Activated CD4-positive, CD25-positive, alpha-beta regulatory T cell treated with anti-CD3 and anti-CD28 coated beads, Interleukin-2, amount 50 U/mL, for 24 hours (primary cell): Measurements from ENCODE around the gene CUL4A.
A peak's percentile ranks its signal among the peaks of the same experiment; 100 is the strongest.
"Not testable (repeated sequence)": the region's sequence is repeated elsewhere in the genome, so short reads cannot be mapped to it uniquely, and the experiment has no call there.

Source experiments
- ATAC-seq, 2 donors: fragments of 150-1000 bp; cut with Tn5 transposase; one replicate each; pipeline ENCODE4 v1.10.0; 2021; ENCODE audit warnings: mild to moderate bottlenecking in 1 of 2, moderate library complexity in 1 of 2

The CUL4A gene

GRCh38 chr13:113209336-113209758 is at the start of gene CUL4A:
CUL4A (plus strand) TSS chr13:113209613; CDS start chr13:113209628, 15 bp downstream.
- peak; percentile 57 to 60 for ATAC-seq

GRCh38 chr13:113159701-113160100 is 49.7 kb upstream of the CUL4A start:
- ATAC-seq, result no peak

- ATAC-seq, result peak in 1 of 2 donors; percentile 4
Observed at GRCh38 chr13:113160983-113161382, 48.4 kb upstream of the CUL4A start.

- ATAC-seq, result peak in 1 of 2 donors; percentile 34
Observed at GRCh38 chr13:113161433-113161832, 48.0 kb upstream of the CUL4A start.

GRCh38 chr13:113161975-113162374 is 47.4 kb upstream of the CUL4A start:
- not testable (repeated sequence) for ATAC-seq

- ATAC-seq, result peak in 1 of 2 donors; percentile 36
Observed at GRCh38 chr13:113162783-113163685, 46.4 kb upstream of the CUL4A start.

- no peak for ATAC-seq
Observed at GRCh38 chr13:113164492-113164891, 44.9 kb upstream of the CUL4A start.

- peak in 1 of 2 donors; percentile 42 for ATAC-seq
Observed at GRCh38 chr13:113166266-113166665, 43.1 kb upstream of the CUL4A start.

GRCh38 chr13:113166681-113167080 is 42.7 kb upstream of the CUL4A start:
- no peak for ATAC-seq

GRCh38 chr13:113167155-113167554 is 42.3 kb upstream of the CUL4A start:
- no peak for ATAC-seq

- no peak for ATAC-seq
Observed at GRCh38 chr13:113167575-113167974, 41.8 kb upstream of the CUL4A start.

GRCh38 chr13:113168211-113168610 is 41.2 kb upstream of the CUL4A start:
- ATAC-seq, result no peak

GRCh38 chr13:113169277-113170272 is 39.8 kb upstream of the CUL4A start:
- ATAC-seq, result no peak

GRCh38 chr13:113170511-113170910 is 38.9 kb upstream of the CUL4A start:
- ATAC-seq, result no peak

- ATAC-seq, result no peak
Observed at GRCh38 chr13:113171250-113172125, 37.9 kb upstream of the CUL4A start.

- no peak for ATAC-seq
Observed at GRCh38 chr13:113172419-113172926, 36.9 kb upstream of the CUL4A start.

- peak; percentile 53 to 72 for ATAC-seq
Observed at GRCh38 chr13:113176280-113176679, 33.1 kb upstream of the CUL4A start.

- ATAC-seq, result no peak
Observed at GRCh38 chr13:113176822-113177221, 32.6 kb upstream of the CUL4A start.

GRCh38 chr13:113178070-113178895 is 31.1 kb upstream of the CUL4A start:
- ATAC-seq, result no peak

GRCh38 chr13:113178896-113179167 is 30.6 kb upstream of the CUL4A start:
- ATAC-seq, result no peak
